T-helper 1 cell treated with Interleukin-12 subunit alpha and Interleukin-12 subunit beta and Interleukin-4 antibody, amounts not matched to agents 30 ng/mL and 1 ng/mL, for 36 hours (primary cell): ENCODE data around the gene CHST11. TPM values are rescaled to one million over a fixed set of nuclear protein-coding genes. Genes with fewer than 3 reads are reported as not detected.

Experiments
- intact Hi-C: fragments of 100-400 bp; cut with micrococcal nuclease; formaldehyde crosslinking; loops from one replicate; pipeline ENCODE4 v1.15.1; 2024
- total RNA-seq: library from RNA; stranded (reverse); gene quantifications from 2 replicates; pipeline ENCODE4 v1.2.3, GENCODE V29; 2022

The CHST11 gene
- total RNA-seq, 1 donor from 2014 or later = 122 TPM

DNA sequence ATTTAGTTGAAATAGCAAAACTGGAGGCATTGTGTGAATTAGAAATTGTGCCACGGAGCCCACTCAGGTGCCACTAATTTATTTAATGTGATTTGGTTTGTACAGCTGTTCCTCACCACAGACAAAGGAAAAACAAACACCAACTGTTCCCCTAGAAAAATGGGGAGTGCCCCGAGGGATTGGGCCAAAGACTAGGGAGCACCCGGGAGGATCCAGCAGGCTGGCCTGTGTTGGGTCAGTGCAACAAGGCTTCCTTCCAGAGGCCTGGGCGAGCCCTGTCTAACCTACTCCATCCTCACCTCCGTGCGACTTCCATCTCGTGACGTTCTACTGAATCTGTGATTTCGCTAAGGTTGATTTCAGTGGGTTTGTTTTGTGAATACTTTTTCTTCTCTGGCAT is 206.2 kb downstream of the CHST11 start:
- intact Hi-C loops = no loop called here

- intact Hi-C loops = no loop called here
Observed at GRCh38 chr12:104664351-104664750, 207.6 kb downstream of the CHST11 start.

GRCh38 chr12:104665296-104665695 is 208.5 kb downstream of the CHST11 start:
- intact Hi-C loops = no loop called here

- intact Hi-C loops = no loop called here
Observed at GRCh38 chr12:104667139-104667538, 210.4 kb downstream of the CHST11 start.

- intact Hi-C loops = no loop called here
Observed at GRCh38 chr12:104668274-104668718, 211.5 kb downstream of the CHST11 start.

DNA sequence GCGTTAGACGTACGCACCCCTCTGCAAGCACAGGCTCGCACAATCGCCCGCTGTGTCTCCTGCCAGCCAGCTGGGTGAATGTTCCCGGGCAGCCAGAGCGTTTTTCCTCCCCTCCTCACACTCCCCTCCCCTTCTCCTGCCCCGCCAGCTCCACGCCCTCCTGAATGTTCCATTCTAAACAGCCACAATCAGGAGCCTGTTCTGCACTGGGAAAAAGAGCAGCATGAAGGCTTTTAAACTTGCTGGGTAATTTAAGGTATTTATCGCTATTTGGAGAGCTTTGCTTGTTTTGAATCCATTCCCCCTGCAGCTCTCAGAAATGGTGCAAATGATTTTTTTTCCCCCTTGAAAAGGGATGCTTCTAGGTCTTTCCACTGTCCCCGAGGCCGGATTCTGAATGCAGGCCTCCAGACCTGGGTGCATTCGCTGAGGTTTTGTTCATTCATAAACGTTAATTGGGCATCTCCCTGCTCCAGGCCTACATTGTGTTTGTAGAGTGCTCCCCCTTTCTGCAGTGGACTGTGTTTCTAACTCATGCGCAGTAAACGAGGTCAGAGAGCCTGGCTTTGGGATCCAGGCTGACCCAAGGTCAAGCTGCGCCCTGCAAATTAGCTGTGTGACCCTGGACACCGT is 212.5 kb downstream of the CHST11 start:
- intact Hi-C loops = no loop called here

GRCh38 chr12:104669851-104670337 is 213.1 kb downstream of the CHST11 start:
- intact Hi-C loops = loop anchor here (2.0 to 5.0 kb wide), 4 partner anchors 15 to 828 kb away; partner anchors contain the start of gene NT5DC3

DNA sequence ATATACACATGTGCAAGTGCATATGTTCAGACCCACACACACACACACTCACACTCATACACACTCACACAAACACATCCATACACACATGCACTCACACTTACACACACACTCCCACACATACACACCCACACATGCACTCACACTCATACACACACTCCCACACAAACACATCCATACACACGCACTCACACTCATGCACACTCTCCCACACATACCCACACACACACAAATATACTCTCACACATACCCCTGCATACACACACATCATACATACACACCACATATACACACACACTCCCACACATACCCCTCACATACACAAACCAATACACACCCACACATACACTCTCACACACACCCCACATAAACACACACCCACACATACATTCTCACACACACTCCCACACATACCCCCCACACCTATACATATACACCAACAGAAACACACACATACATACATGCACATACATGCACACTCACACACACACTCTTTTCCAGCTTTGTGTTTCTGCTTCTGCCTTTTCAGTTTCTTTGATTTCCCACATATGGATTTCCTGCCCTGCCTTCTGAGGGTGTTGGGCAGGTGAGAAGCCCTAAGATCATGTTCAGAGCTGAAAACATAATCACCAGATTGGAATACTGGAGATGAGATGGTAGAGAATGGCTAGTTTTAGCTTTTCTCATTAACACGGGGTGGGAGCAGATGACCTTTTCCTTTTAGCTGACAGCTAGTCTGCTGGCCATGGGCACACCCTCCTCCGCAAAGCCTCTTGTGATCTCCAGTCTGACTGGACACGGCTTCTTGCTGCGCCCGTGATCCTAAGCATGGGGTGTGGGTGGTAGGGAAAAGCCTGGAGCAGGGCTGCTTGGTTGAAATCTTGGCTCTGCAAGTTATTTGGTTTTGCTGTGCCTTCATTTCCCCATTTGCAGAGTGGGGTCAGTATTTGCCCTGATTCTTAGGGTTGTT is 214.0 kb downstream of the CHST11 start:
- intact Hi-C loops = loop anchor here (1.0 to 5.0 kb wide), 11 partner anchors 13 to 828 kb away; partner anchors contain the start of genes CHST11 and NT5DC3

DNA sequence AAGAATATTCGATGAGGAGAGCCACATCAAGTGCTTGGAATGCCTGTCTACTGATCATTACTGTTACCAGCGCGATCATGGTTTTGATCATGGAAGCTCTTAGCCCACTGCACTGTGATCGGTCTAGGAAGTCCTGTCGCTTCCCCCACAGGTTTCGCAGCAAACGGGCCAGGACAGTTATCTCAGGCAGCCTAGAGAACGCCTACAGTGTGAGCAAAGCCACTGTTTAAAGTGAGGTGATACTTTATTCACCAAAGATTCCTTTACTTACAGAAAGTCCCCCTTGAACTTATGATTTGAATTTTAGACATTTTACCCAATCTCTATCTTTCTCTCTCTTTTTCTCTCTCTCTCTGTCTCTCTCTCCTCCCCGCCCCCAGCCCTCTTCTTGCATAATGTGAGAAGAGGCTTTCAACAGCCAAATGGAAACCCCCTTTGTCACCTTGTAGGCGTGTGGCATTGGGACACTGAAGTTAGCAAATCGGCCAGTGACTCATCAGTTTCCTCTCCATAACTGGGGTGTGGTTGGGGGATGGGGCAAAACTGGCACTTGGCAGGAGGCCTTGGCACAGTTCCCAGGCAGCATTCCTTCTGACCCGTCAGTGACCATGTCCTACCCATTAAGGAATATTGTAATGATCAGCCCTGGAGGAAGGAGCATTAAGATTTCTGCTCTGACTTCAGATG is 214.8 kb downstream of the CHST11 start:
- intact Hi-C loops = loop anchor here (1.0 to 5.0 kb wide), 11 partner anchors 12 to 829 kb away; partner anchors contain the start of genes CHST11 and NT5DC3

- intact Hi-C loops = loop anchor here (5.0 kb wide), 1 partner anchor 830 kb away; the partner anchor contains the start of gene NT5DC3
Observed at GRCh38 chr12:104672096-104672445, 215.3 kb downstream of the CHST11 start.

GRCh38 chr12:104672501-104673265 is 215.9 kb downstream of the CHST11 start:
- intact Hi-C loops = loop anchor here (5.0 kb wide), 1 partner anchor 830 kb away; the partner anchor contains the start of gene NT5DC3

- intact Hi-C loops = loop anchor here (5.0 kb wide), 1 partner anchor 831 kb away; the partner anchor contains the start of gene NT5DC3
Observed at GRCh38 chr12:104673294-104673693, 216.5 kb downstream of the CHST11 start.

GRCh38 chr12:104673696-104674482 is 217.1 kb downstream of the CHST11 start:
- intact Hi-C loops = loop anchor here (5.0 kb wide), 1 partner anchor 832 kb away; the partner anchor contains the start of gene NT5DC3

GRCh38 chr12:104676636-104677035 is 219.9 kb downstream of the CHST11 start:
- intact Hi-C loops = no loop called here

DNA sequence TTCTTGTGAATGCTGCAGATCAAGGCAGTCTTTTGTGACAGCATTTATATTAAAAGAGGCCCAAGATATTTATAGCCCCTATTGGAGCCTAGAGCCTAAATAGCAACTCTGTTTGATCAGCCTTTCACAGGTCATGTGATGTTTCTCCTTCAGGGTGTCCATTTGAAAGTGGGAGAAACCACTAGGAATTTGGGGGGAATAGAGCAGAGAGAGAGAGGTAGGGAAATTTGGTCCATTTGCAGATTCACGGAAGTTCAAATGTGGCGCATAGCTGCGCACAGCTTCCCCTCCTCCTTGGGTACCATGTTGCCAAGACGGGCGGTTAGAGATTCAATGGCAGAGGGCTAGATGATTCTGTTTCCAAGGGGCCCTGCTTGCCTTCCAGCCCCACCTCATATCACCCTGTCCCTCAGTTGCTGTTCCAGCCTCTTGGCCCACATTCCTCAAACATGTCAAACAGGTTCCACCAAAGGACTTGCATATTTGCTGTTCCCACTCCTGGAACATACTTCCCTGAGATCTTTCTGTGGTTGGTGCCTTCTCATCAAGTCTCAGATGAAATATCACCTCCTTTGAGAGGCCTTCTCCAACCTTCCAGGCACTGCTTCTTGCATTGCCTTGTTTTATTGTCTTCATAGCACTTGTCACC is 220.8 kb downstream of the CHST11 start:
- intact Hi-C loops = no loop called here

GRCh38 chr12:104680070-104680469 is 223.3 kb downstream of the CHST11 start:
- intact Hi-C loops = loop anchor here (1.0 to 10.0 kb wide), 11 partner anchors 147 to 652 kb away; partner anchors contain the start of genes C12orf75, HCFC2, NFYB and NOPCHAP1

DNA sequence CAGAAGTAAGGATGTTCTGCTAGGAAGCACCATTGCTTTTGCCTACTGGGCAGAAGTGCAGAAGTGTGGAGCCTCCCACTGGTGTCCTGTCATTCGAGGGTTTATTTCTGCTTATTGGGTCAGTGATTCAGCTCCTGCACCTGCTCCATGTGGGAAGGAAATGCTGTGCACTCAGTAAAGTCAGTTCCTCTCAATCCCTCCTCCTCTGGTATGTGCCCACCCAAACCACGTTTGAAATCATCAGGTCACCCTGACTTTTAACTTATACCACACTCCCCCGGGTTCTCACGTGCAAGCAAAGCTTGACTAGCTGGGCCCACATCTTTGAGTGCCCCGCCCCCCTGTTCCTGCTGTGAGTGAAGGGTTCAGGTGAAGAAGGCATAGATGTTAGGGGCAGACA is 223.7 kb downstream of the CHST11 start:
- intact Hi-C loops = loop anchor here (1.0 to 10.0 kb wide), 11 partner anchors 146 to 652 kb away; partner anchors contain the start of genes C12orf75, HCFC2, NFYB and NOPCHAP1

DNA sequence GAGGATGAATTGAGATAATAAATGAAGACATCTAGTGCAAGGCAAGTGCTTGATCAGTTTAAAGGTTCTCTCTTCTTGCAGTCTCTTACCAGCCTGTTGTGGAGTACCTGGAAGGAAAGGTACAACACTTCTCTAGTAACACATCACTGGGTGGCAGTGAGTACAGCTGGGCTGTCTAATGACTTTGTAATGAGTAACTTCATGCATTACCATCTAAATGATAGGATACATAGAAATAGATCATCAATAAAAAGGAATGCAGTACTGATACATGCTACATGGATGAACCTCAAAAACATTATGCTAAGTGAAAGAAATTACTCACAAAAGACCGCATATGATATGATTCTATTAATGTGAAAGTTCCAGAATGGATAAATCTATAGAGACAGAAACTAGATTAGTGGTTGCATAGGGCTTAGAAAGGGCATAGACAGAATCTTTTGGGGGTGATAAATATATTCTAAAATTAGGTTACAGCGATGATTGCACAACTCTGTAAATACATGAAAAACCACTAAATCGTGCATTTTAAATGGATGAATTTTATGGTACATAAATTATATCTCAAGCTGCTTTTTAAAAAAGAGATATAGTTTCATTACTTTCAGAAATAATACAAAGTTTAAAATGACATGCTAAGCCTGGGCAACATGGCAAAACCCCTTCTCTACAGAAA is 224.4 kb downstream of the CHST11 start:
- intact Hi-C loops = loop anchor here (2.0 to 10.0 kb wide), 8 partner anchors 146 to 651 kb away; partner anchors contain the start of genes C12orf75, HCFC2, NFYB and NOPCHAP1
